AG09309 (cell line): ENCODE results near the gene ZNF646.

ENCODE experiments used
- DNase-seq: peaks from one replicate; pipeline ENCODE4 v3.0.0-alpha.2; 2010; ENCODE audit warnings: low read depth
- H3K4me3 ChIP-seq: 2 replicates; pipeline ENCODE4 v1.5.1; 2011; ENCODE audit warnings: mild to moderate bottlenecking, low read depth, low read length, moderate library complexity; ENCODE audit not compliant: control insufficient read depth
- CTCF ChIP-seq: IDR thresholded peaks from 2 replicates; pipeline ENCODE4 v1.5.1; 2011; ENCODE audit warnings: mild to moderate bottlenecking, low read depth, low read length, inconsistent platforms; ENCODE audit not compliant: insufficient read depth, control insufficient read depth; ENCODE audit errors: missing control alignments

ZNF646 gene

DNA sequence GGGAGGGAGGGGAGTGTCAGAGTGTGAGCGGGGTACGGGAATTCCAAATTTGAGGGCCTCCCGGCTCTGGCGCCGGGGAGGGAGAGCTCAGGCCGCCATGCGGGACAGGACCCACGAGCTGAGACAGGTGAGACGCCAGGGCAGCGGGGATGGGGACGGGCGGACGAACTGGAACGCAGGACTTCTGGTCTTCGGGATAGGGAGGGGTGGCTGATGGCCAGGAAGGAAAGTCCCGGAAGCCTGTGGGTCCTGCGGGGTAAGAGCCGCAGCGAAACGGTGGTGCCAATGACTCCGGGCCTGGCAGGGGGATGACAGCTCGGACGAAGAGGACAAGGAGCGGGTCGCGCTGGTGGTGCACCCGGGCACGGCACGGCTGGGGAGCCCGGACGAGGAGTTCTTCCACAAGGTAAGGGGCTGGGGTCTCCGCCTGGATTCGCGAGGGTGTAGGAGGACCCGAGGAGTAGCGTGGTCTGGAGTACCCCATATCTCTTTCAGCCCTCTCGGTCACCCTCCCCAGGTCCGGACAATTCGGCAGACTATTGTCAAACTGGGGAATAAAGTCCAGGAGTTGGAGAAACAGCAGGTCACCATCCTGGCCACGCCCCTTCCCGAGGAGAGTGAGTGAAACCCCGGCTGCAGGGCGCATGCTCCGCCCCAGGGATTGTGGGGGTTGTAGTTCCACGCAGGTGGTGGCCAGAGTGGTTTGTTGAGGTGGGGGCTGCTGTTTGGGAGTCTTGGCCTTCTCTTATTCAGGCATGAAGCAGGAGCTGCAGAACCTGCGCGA is 40.3 kb upstream of the ZNF646 start:
- H3K4me3 ChIP-seq: peak overlapping the region; percentile 56
- DNase-seq: no peak
- TF ChIP-seq CTCF: no peak

DNA sequence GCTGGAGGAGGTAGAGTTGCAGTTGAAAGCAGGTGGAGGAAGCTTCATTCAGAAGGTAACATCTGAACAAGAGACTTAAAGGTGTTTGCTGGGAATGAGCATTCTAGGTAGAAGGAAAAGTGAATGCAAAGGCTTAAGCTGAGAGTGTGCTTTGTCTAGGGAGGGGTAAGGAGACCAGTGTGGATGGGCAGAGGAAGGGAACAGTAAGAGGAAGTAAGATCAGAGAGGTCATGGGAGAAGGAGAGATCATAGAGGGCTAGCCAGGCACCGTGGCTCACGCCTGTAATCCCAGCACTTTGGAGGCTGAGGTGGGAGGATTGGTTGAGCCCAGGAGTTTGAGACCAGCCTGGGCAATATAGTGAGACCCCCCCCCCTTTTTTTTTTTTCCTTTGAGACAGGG is 37.5 kb upstream of the ZNF646 start:
- TF ChIP-seq CTCF: no peak
- DNase-seq: no peak
- no peak overlapping the region for H3K4me3 ChIP-seq

- H3K4me3 ChIP-seq: no peak overlapping the region
- TF ChIP-seq CTCF: no peak
- DNase-seq: no peak
Observed at GRCh38 chr16:31038993-31039392, 35.2 kb upstream of the ZNF646 start.

DNA sequence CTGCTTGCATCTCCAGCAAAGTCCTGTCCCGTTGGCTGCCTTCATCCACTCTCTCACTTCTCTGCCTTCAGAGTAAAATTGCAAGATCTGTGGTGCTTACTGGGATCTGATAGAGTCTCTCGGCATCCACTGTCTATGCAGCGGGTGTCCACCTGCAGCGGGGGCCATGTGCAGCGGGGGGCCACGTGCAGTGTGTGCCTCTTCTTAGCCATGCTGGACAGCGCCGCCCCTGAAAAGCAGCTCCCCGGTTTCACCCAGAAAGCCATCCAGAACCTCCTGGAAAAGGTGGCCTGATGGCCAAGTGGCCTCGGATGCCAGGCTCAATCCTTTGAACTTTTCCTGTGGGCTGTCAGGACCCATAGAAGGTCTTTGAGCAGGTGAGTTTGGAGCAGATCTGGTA is 31.4 kb upstream of the ZNF646 start:
- no peak overlapping the region for H3K4me3 ChIP-seq
- DNase-seq: no peak
- TF ChIP-seq CTCF: no peak

DNA sequence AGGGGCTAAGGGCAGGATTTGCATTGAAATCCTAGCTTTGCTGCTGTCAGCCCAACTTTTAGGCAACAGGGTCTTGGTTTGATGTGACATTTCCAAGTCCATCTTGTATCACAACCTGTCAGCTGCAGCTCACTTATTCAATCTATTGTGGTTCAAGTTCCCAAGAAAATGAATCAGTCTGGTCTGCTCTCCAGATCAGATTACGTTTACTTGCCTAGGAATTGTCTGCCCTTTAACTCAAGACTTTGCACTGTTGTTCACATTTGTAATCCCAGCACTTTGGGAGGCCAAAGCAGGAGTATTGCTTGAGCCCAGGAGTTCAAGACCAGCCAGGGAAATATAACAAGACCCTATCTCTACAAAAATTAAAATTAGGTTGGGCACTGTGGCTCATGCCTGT is 30.9 kb upstream of the ZNF646 start:
- H3K4me3 ChIP-seq: no peak overlapping the region
- no peak for TF ChIP-seq CTCF
- no peak for DNase-seq

DNA sequence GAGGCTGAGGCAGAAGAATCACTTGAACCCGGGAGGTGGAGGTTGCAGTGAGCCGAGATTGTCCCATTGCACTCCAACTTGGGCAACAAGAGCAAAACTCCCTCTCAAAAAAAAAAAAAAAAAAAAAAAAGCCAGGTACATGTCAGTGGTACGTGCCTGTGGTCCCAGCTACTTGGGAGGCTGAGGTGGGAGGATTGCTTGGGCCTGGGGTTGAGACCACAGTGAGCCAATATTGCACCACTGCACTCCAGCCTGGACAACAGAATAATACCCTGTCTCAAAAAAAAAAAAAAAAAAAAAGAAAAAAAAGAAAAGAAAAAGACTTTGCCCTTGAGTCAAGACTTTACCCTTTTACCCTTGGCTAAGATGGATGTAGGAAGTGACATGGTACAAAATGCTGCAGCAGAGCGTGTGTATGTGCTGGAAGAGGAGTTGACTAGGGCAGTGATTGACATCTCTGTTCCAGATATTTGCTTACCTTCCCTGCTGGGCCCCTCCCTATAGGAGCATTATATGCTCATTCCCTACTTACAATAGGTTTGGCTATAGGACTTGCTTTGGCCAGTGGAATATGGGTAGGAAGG is 30.2 kb upstream of the ZNF646 start:
- no peak for DNase-seq
- no peak for TF ChIP-seq CTCF
- H3K4me3 ChIP-seq: no peak overlapping the region
